Muscle layer of duodenum (tissue), 2 donors: Measurements from ENCODE around the gene RBCK1.
"Not testable (repeated sequence)": the region's sequence is repeated elsewhere in the genome, so short reads cannot be mapped to it uniquely, and the experiment has no call there.

Experiments
- H3K27ac ChIP-seq: one replicate; pipeline ENCODE4 v1.7.0; 2013; ENCODE audit warnings: mild to moderate bottlenecking, low read length
- H3K27me3 ChIP-seq: one replicate; pipeline ENCODE4 v1.7.0; 2013; ENCODE audit warnings: low read depth, mild to moderate bottlenecking, control low read depth, low read length
- H3K36me3 ChIP-seq, 2 donors: one replicate each; pipeline ENCODE4 v1.7.0; 2013; ENCODE audit warnings: low read length in 2 of 2, control low read depth in 1 of 2, mild to moderate bottlenecking in 1 of 2; ENCODE audit not compliant: insufficient read depth in 2 of 2, control insufficient read depth in 1 of 2
- H3K4me1 ChIP-seq, 2 donors: one replicate each; pipeline ENCODE4 v1.7.0; 2013; ENCODE audit warnings: low read length in 2 of 2, mild to moderate bottlenecking in 2 of 2, control low read depth in 1 of 2, moderate library complexity in 1 of 2; ENCODE audit not compliant: insufficient read depth in 2 of 2, control insufficient read depth in 1 of 2
- H3K4me3 ChIP-seq, 2 donors: one replicate each; pipeline ENCODE4 v1.7.0; 2013; ENCODE audit warnings: low read length in 2 of 2, low read depth in 1 of 2, mild to moderate bottlenecking in 1 of 2
- H3K9me3 ChIP-seq, 2 donors: one replicate each; pipeline ENCODE4 v1.7.0; 2013; ENCODE audit warnings: low read length in 2 of 2, control low read depth in 1 of 2, mild to moderate bottlenecking in 1 of 2; ENCODE audit not compliant: control insufficient read depth in 1 of 2
- donor health status: healthy.

RBCK1 gene

DNA sequence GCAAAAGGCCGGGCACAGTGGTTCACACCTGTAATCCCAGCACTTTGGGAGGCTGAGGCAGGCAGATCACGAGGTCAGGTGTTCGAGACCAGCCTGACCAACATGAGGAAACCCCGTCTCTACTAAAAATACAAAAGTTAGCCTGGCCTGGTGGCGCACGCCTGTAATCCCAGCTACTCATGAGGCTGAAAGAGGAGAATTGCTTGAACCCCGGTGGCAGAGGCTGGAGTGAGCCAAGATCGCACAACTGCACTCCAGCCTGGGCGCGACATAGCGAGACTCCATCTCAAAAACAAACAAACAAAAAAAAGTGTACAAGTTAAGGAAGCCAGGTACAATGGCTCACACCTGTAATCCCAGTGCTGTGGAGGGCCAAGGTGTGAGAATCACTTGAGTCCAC, 43.9 kb downstream of the RBCK1 start:
- not testable (repeated sequence) for H3K4me1 ChIP-seq, H3K27ac ChIP-seq, H3K9me3 ChIP-seq, H3K36me3 ChIP-seq, H3K27me3 ChIP-seq, H3K4me3 ChIP-seq

DNA sequence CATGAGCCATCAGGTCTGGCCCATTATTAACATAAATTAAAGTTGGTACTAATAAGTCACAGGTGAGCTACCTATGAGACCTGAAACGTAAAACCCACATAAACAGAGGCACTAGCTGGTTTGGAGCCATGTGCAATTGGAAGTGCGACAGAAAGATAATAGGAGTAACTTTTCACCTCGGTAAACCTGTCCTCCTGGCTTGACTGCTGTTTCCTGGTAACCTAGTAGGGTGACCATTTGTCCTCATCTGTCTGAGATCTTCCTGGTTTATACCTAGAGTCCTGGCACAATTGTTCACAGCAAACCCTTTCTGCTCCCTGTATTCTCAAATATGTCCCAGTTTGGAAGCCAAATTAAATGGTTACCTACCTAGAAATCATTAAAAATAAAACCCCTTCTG, 46.9 kb downstream of the RBCK1 start:
- Histone ChIP-seq H3K36me3 (no peaks in the 10 kb centered on the region), H3K27ac (no peak overlapping the region), H3K4me1 (peaks cover 6 to 25% of the 10 kb centered on the region in 2 donors), H3K4me3 (no peak overlapping the region), H3K9me3 (no peaks in the 10 kb centered on the region), H3K27me3 (no peaks in the 10 kb centered on the region)

- Histone ChIP-seq H3K27me3 (no peaks in the 10 kb centered on the region), H3K36me3 (no peaks in the 10 kb centered on the region), H3K27ac (no peak overlapping the region), H3K4me3 (no peak overlapping the region), H3K4me1 (peaks cover 12 to 45% of the 10 kb centered on the region in 2 donors), H3K9me3 (no peaks in the 10 kb centered on the region)
Measured at GRCh38 chr20:458776-459175, 50.7 kb downstream of the RBCK1 start.

- Histone ChIP-seq H3K27ac (no peak overlapping the region), H3K4me3 (peak overlapping the region in 1 of 2 donors; percentile 87)
Measured at GRCh38 chr20:460180-460579, 52.1 kb downstream of the RBCK1 start.

GRCh38 chr20:460707-461106, 52.6 kb downstream of the RBCK1 start:
- no peaks in the 10 kb centered on the region for H3K36me3 ChIP-seq
- no peak overlapping the region for H3K27ac ChIP-seq
- H3K4me1 ChIP-seq: peaks cover 12 to 45% of the 10 kb centered on the region in 2 donors
- H3K9me3 ChIP-seq: no peaks in the 10 kb centered on the region
- no peaks in the 10 kb centered on the region for H3K27me3 ChIP-seq
- peak overlapping the region in 1 of 2 donors; percentile 87 for H3K4me3 ChIP-seq

More at GRCh38 chr20:460180-460579, 52.1 kb downstream of the RBCK1 start:
- Histone ChIP-seq H3K4me1 (peaks cover 12 to 45% of the 10 kb centered on the region in 2 donors), H3K27me3 (no peaks in the 10 kb centered on the region), H3K9me3 (no peaks in the 10 kb centered on the region), H3K36me3 (no peaks in the 10 kb centered on the region)

GRCh38 chr20:461254-462198, 53.4 kb downstream of the RBCK1 start:
- H3K27ac ChIP-seq: peak overlapping the region; percentile 80

DNA sequence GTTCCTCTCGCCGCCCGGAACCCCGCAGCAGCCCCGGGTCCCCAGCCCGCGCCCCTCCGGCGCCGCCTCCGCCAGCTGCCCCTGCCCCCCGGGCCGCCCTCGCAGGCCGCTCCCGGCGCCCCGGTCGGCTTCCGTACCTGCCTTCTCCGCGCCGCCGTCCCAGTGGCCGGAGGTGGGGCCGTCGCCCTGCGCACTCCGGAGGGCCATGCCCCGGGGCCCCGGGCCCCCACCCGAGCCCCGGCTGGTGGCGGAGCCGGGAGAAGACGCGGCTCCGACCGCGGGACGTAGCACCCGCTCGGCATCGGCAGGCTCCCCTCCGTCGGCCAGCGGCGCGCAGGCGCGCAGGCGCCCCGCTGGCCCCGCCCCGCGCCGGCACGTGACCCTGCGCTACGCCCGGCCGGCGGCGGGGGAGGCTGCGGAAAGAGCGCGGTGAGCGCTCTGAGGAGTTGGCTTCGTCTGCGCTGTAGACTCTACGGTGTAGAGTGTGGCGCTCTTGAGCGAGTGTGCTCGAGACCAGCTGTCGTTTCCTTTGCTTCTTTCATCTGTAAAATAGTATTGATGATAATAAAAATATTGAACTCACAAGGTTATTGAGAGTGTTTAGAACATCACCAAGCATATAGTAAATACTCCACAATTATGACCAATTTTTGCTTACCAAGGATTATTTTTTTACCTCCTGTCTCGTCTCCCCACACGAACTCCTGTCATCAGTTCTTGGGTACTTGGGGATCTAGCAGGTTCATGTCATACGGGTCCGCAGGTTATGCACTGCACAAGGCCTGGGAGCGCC, 54.3 kb downstream of the RBCK1 start, which contains the start of gene TBC1D20:
Gene TBC1D20 (minus strand): TSS at position 335 of the 793 bp plus-strand sequence. CDS start 128 bp downstream, at position 207.
- H3K4me1 ChIP-seq: peaks cover 12 to 41% of the 10 kb centered on the region in 2 donors
- H3K27me3 ChIP-seq: no peaks in the 10 kb centered on the region
- H3K9me3 ChIP-seq: no peaks in the 10 kb centered on the region
- H3K27ac ChIP-seq: peak within 1 kb of the TSS; percentile 80
- H3K4me3 ChIP-seq: peak within 1 kb of the TSS; percentile 87 to 94
- no peaks in the 10 kb centered on the region for H3K36me3 ChIP-seq

More at GRCh38 chr20:461254-462198, 53.4 kb downstream of the RBCK1 start:
- Histone ChIP-seq H3K4me1 (peaks cover 12 to 45% of the 10 kb centered on the region in 2 donors), H3K36me3 (no peaks in the 10 kb centered on the region), H3K27me3 (no peaks in the 10 kb centered on the region), H3K4me3 (peak overlapping the region; percentile 87 to 94), H3K9me3 (no peaks in the 10 kb centered on the region)

DNA sequence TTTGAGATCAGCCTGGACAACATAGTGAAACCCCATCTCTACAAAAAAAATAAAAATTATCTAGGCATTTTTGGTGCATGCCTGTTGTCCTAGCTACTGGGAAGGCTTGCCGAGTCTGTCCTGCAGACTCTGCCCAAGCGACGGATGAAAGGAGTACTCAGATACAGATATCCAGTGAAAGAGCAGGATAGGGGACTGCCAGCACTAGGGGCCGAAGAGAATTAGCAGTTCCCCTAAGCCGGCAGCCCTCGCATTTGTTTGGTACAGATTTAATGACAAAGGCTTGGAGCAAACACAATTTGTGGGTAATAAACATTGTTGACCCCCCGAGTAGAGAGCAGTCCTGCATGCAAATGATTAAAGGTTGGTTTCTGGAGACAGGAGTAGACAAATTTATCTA, 59.7 kb downstream of the RBCK1 start:
- H3K27ac ChIP-seq: no peak overlapping the region
- no peaks in the 10 kb centered on the region for H3K9me3 ChIP-seq
- H3K4me1 ChIP-seq: peaks cover 0 to 3% of the 10 kb centered on the region in 2 donors
- H3K27me3 ChIP-seq: no peaks in the 10 kb centered on the region
- no peaks in the 10 kb centered on the region for H3K36me3 ChIP-seq
- no peak overlapping the region for H3K4me3 ChIP-seq

- Histone ChIP-seq H3K27me3 (no peaks in the 10 kb centered on the region), H3K36me3 (peaks cover 0 to 4% of the 10 kb centered on the region in 2 donors), H3K4me3 (no peak overlapping the region), H3K27ac (no peak overlapping the region), H3K4me1 (no peaks in the 10 kb centered on the region), H3K9me3 (no peaks in the 10 kb centered on the region)
Measured at GRCh38 chr20:469746-470490, 61.8 kb downstream of the RBCK1 start.

DNA sequence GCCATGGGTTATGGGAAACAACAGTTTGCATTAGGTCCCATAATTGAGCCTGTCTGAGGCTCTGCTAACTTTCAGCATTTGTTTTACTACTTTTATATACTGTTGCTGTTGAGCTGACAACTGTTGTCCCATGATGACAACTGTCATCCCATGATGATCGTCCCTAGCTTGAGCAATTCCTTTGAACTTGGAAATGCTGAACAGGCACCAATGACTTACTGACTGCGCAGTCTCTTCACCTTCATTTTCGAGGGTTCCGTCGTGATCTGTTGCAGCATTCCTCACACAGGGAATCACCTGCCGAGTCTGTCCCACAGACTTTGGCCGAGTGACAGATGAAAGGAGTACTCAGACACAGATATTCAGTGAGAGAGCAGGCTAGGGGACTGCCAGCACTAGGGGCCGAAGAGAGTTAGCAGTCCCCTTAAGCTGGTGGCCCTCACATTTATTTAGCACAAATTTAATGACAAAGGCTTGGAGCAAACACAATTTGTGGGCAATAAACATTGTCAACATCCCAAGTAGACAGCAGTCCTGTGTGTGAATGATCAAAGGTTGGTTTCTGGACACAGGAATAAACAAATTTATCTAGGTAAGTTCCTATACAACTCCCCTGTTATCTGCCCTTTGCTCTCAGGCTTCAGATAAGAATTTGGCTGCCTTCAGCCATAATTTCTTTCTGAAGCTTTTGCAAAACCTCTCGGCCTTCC, 64.2 kb downstream of the RBCK1 start:
- Histone ChIP-seq H3K9me3 (no peaks in the 10 kb centered on the region), H3K36me3 (peaks cover 0 to 4% of the 10 kb centered on the region in 2 donors), H3K27me3 (no peaks in the 10 kb centered on the region), H3K4me1 (peaks cover 0 to 7% of the 10 kb centered on the region in 2 donors), H3K4me3 (no peak overlapping the region), H3K27ac (no peak overlapping the region)
